BLaER1 treated with 17β-estradiol and CSF1 and Interleukin-3, amounts not matched to agents 10 nM and 100 nM (cell line): ENCODE results near the gene RBM43.

Experiments
- H3K27ac ChIP-seq, 11 experiments: shearing (Covaris generic); formaldehyde crosslinking; 2 replicates each; pipeline ENCODE4 v1.8.1; 2022
- H3K27me3 ChIP-seq, 11 experiments: shearing (Covaris generic); formaldehyde crosslinking; 2 replicates each; pipeline ENCODE4 v1.8.1; 2022
- H3K36me3 ChIP-seq, 11 experiments: shearing (Covaris generic); formaldehyde crosslinking; 2 replicates each; pipeline ENCODE4 v1.8.1; 2022
- H3K4me1 ChIP-seq, 10 experiments: shearing (Covaris generic); formaldehyde crosslinking; 2 replicates each; pipeline ENCODE4 v1.8.1; 2022
- H3K4me2 ChIP-seq, 11 experiments: shearing (Covaris generic); formaldehyde crosslinking; 2 replicates each; pipeline ENCODE4 v1.8.1; 2022
- H3K4me3 ChIP-seq, 10 experiments: shearing (Covaris generic); formaldehyde crosslinking; 2 replicates each; pipeline ENCODE4 v1.8.1; 2022
- H3K9ac ChIP-seq, 11 experiments: shearing (Covaris generic); formaldehyde crosslinking; 2 replicates each; pipeline ENCODE4 v1.8.1; 2022
- H3K9me3 ChIP-seq, 11 experiments: shearing (Covaris generic); formaldehyde crosslinking; replicated peaks in 1 of 11; 2 replicates each; pipeline ENCODE4 v1.8.1; 2022
- H4K20me1 ChIP-seq, 11 experiments: shearing (Covaris generic); formaldehyde crosslinking; 2 replicates each; pipeline ENCODE4 v1.8.1; 2022
- Cebpa-rat ChIP-seq, 11 experiments: shearing (Covaris generic); IDR thresholded peaks; 2 replicates each; pipeline ENCODE4 v1.8.1; 2022

The RBM43 gene

DNA sequence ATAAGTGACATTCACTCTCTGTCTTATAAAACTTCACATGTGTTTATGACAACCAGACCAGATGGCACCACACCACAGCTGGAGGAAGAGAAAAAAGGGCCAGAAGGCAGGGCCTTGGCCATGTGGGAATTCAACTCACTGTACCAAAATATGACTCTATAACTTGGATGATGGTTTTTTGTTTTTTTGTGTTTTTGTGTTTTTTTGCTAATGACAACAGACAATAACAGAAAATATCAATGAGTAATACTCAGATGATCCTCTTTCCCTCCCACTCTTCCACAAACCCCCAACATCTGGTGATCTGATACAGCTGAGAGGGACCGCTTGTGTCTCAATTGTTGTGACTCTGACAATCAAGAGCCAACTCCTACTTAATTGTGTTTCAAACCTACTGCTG, 15.4 kb upstream of the RBM43 start:
- Histone ChIP-seq H4K20me1 (no peaks in the 10 kb centered on the region), H3K27ac (no peak overlapping the region), H3K36me3 (peaks cover 84 to 100% (median 96%) of the 10 kb centered on the region in 11 experiments), H3K27me3 (no peaks in the 10 kb centered on the region), H3K4me2 (peak overlapping the region in 5 of 11 experiments; percentile 6 to 29 (median 24); a peak in 6 of 22 replicates), H3K9me3 (peaks cover 0 to 7% (median 0%) of the 10 kb centered on the region in 11 experiments; a peak in 3 of 22 replicates), H3K4me1 (peaks cover 0 to 15% (median 10%) of the 10 kb centered on the region in 10 experiments; a peak in 9 of 20 replicates), H3K4me3 (no peak overlapping the region), H3K9ac (no peak overlapping the region)
- TF ChIP-seq Cebpa-rat (IDR thresholded peaks at IDR 0.05), result no peak

DNA sequence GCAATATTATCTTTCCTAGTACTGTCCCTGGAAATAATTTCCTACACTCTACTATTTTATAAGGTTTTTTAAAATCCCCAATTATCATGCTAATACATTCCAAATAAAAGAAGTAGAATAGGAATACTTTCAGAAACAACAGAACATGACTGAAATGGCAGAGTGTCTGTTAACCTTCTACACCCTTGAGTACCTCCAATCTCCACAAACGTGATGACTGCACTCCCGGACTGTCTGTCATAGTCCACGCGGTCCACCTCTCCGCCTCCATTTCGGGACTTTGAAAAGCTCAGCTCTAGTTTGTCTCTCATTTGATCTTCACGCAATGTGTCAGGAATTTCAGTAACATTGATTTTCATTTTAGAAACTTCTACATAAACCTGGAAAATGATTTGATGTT, 13.6 kb upstream of the RBM43 start:
- no peak overlapping the region for H3K27ac ChIP-seq
- no peak for TF ChIP-seq Cebpa-rat (IDR thresholded peaks at IDR 0.05)
- H3K4me2 ChIP-seq, result no peak overlapping the region
- H3K9ac ChIP-seq, result no peak overlapping the region
- H3K4me1 ChIP-seq, result peaks cover 0 to 15% (median 10%) of the 10 kb centered on the region in 10 experiments; a peak in 9 of 20 replicates
- H3K4me3 ChIP-seq, result no peak overlapping the region
- no peaks in the 10 kb centered on the region for H3K27me3 ChIP-seq
- peaks cover 84 to 100% (median 92%) of the 10 kb centered on the region in 11 experiments for H3K36me3 ChIP-seq
- no peaks in the 10 kb centered on the region for H4K20me1 ChIP-seq
- peaks cover 0 to 7% (median 0%) of the 10 kb centered on the region in 11 experiments; a peak in 3 of 22 replicates for H3K9me3 ChIP-seq

DNA sequence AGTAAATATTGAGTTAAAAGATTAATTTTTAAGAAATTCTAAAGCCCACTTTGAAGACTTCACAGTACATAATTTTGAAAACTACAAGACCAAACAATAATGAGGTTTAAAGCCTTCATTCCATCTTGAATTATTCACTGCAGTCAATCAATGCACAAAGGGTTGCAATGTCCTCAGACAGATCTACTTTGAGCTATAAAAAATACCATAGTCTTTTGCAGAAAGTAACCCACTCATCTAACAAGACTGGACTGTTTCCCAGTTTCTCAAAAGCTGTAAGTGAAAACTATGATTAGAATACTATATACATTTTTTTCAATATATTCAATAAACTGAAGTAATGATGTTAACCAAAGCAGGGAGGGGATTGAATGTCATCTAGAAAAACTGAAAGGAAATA, 10.2 kb upstream of the RBM43 start:
- H3K9me3 ChIP-seq, result peaks cover 0 to 18% (median 5%) of the 10 kb centered on the region in 11 experiments; a peak in 9 of 22 replicates
- TF ChIP-seq Cebpa-rat (IDR thresholded peaks at IDR 0.05), result no peak
- peaks cover 0 to 6% (median under 1%) of the 10 kb centered on the region in 10 experiments; a peak in 6 of 20 replicates for H3K4me1 ChIP-seq
- H3K27ac ChIP-seq, result no peak overlapping the region
- H3K9ac ChIP-seq, result no peak overlapping the region
- H4K20me1 ChIP-seq, result no peaks in the 10 kb centered on the region
- H3K4me2 ChIP-seq, result no peak overlapping the region
- H3K36me3 ChIP-seq, result peaks cover 64 to 87% (median 70%) of the 10 kb centered on the region in 11 experiments
- H3K4me3 ChIP-seq, result no peak overlapping the region
- H3K27me3 ChIP-seq, result no peaks in the 10 kb centered on the region

DNA sequence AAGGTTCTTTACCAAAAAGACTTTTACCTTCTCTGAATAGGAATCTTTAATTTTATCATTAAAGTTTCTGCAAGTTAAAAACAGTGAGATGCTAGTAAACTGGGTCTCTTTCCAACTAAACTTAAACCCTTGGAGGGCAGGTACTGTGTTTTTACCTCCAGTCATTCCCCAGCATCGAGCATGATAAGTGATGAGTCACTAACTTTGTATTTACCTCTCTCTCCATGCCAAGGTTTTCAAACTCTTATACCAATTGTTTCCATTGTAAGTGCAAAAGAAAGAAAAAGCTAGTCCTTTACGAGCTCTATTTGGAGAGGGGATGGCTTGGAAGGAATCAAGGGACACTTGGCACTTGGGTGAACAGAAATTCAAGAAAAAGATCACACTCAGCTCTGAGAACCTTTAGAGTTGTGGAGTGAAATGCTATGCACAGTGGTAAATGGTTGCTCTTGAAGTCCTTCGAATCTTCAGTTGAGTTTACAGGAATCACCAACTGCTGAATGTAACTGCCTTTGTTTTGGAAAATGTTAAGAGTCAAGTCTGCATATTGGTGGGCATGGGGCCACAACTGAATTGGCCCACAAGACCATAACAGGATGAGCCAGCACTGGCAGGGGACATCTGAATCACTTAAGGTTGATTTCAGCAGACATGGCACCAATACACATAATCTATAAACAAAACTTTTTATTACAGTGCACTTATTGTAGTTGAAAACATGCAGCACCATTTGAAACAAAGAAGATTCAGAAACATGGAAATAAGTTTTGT, 8.3 kb upstream of the RBM43 start:
- H3K27me3 ChIP-seq, result no peaks in the 10 kb centered on the region
- H3K4me1 ChIP-seq, result no peaks in the 10 kb centered on the region
- H3K4me3 ChIP-seq, result no peak overlapping the region
- H3K4me2 ChIP-seq, result no peak overlapping the region
- H4K20me1 ChIP-seq, result no peaks in the 10 kb centered on the region
- H3K36me3 ChIP-seq, result peaks cover 48 to 69% (median 54%) of the 10 kb centered on the region in 11 experiments
- H3K9ac ChIP-seq, result no peak overlapping the region
- no peak overlapping the region for H3K27ac ChIP-seq
- H3K9me3 ChIP-seq, result peaks cover 0 to 18% (median 5%) of the 10 kb centered on the region in 11 experiments; a peak in 9 of 22 replicates
- no peak for TF ChIP-seq Cebpa-rat (IDR thresholded peaks at IDR 0.05)

DNA sequence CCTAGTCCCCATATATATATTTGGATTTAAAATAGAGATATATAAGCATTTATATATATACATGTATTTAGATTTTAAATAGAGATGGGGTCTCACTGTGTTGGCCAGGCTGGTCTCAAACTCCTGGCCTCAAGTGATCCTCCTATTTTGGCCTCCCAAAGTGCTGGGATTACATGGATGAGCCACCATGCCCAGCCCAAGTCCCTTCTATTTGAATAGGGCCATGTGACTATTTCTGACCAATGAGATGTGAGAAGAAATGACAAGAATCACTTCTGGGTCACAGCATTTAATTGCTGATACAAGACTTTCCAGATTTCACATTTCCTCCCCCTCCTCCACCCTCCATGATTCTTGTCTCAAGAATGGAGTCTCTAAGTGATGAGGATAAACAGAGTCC, 6.4 kb upstream of the RBM43 start:
- Histone ChIP-seq H4K20me1 (no peaks in the 10 kb centered on the region), H3K9ac (no peak overlapping the region)
- TF ChIP-seq Cebpa-rat (IDR thresholded peaks at IDR 0.05), result no peak

DNA sequence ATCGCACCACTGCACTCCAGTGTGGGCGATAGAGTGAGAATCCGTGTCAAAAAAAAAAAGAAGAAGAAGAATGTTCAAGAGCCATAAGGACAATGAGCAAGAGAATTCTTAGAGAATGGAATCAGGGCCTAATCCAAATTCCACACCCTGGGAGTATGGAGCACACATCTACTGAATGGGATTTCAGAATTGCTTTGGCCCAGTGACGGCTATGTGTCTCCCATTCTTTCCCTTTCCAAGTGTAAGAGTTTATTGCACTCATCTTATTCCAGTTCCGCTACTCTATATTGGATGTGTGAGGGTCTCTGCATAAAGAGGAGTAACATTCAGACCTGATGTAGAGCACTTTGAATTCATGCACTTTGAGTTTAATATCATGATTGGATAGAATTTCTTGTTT, 5.9 kb upstream of the RBM43 start:
- Histone ChIP-seq H3K27ac (no peak overlapping the region), H3K9ac (no peak overlapping the region), H3K27me3 (no peaks in the 10 kb centered on the region), H3K4me3 (no peak overlapping the region), H3K4me1 (peaks cover 0 to 4% (median 0%) of the 10 kb centered on the region in 10 experiments; a peak in 3 of 20 replicates), H3K9me3 (peaks cover 0 to 14% (median 4%) of the 10 kb centered on the region in 11 experiments; a peak in 8 of 22 replicates), H3K36me3 (peaks cover 25 to 45% (median 29%) of the 10 kb centered on the region in 11 experiments), H3K4me2 (no peak overlapping the region), H4K20me1 (no peaks in the 10 kb centered on the region)
- no peak for TF ChIP-seq Cebpa-rat (IDR thresholded peaks at IDR 0.05)

More for the DNA sequence above, 6.4 kb upstream of the RBM43 start:
- H3K27ac ChIP-seq, result no peak overlapping the region
- peaks cover 30 to 50% (median 35%) of the 10 kb centered on the region in 11 experiments for H3K36me3 ChIP-seq
- peaks cover 0 to 16% (median 5%) of the 10 kb centered on the region in 11 experiments; a peak in 8 of 22 replicates for H3K9me3 ChIP-seq
- no peaks in the 10 kb centered on the region for H3K27me3 ChIP-seq
- H3K4me2 ChIP-seq, result no peak overlapping the region
- H3K4me1 ChIP-seq, result no peaks in the 10 kb centered on the region
- H3K4me3 ChIP-seq, result no peak overlapping the region

DNA sequence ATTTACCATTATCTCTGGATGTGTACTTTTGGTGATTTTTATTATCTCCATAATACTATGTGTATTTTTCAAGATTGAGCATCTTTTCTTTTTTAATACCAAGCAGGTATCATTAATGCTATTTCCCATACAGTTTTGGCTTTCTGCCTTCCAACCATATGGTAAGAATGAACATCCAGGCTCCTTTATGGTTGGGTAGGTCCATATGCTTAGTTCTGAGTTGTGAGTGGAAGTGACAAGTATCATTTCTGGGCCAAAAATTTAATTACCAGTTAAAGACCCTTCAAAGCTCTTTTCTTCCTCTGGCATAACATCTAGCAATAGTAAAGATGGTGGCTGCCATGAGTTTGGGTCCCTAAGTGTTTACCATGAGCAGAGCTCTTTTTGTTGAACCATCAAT, 4.3 kb upstream of the RBM43 start:
- Histone ChIP-seq H3K4me2 (no peak overlapping the region), H3K27me3 (no peaks in the 10 kb centered on the region), H3K9me3 (peaks cover 0 to 11% (median 4%) of the 10 kb centered on the region in 11 experiments; a peak in 8 of 22 replicates), H3K27ac (no peak overlapping the region), H3K36me3 (peaks cover 13 to 29% (median 14%) of the 10 kb centered on the region in 11 experiments), H3K4me1 (peaks cover 6 to 11% (median 8%) of the 10 kb centered on the region in 10 experiments), H4K20me1 (no peaks in the 10 kb centered on the region), H3K4me3 (no peak overlapping the region), H3K9ac (no peak overlapping the region)
- TF ChIP-seq Cebpa-rat (IDR thresholded peaks at IDR 0.05), result no peak

DNA sequence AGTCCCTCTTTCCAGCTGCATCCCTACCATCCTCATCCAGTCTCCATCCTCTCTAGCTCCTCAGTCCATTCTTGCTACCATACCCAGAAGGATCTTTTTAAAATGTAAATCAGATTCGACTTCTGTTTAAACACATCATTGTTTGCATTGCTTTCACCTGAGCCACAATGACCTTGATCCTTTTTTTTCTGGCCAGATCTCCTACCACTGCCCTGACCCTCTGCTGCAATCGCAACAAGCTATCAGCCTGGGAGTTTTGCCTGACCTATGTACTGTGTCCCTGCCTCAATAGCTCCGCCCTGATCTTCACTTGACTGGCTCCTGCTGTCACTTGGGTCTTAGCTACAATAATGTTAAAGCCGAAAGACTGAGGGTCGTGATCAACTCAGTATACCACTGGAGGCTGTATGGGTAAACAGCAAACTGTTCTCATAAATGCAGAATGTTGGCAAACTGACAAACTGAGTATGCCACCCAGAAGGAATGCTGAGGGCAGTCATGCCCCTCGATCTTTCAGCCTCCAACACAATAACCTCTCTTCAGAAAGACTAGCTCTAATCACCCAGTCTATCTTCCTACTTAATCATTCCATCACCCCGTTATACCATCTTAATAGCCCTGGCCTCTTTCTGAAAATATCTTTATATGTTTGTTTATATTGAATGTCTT, 2.6 kb upstream of the RBM43 start:
- H4K20me1 ChIP-seq, result no peaks in the 10 kb centered on the region
- peaks cover 11 to 17% (median 14%) of the 10 kb centered on the region in 10 experiments for H3K4me1 ChIP-seq
- H3K4me2 ChIP-seq, result no peak overlapping the region
- TF ChIP-seq Cebpa-rat (IDR thresholded peaks at IDR 0.05), result no peak
- no peak overlapping the region for H3K27ac ChIP-seq
- H3K9me3 ChIP-seq, result peaks cover 0 to 11% (median 4%) of the 10 kb centered on the region in 11 experiments; a peak in 8 of 22 replicates
- peaks cover 0 to 12% (median 0%) of the 10 kb centered on the region in 11 experiments; a peak in 6 of 22 replicates for H3K36me3 ChIP-seq
- no peaks in the 10 kb centered on the region for H3K27me3 ChIP-seq
- no peak overlapping the region for H3K4me3 ChIP-seq
- no peak overlapping the region for H3K9ac ChIP-seq

DNA sequence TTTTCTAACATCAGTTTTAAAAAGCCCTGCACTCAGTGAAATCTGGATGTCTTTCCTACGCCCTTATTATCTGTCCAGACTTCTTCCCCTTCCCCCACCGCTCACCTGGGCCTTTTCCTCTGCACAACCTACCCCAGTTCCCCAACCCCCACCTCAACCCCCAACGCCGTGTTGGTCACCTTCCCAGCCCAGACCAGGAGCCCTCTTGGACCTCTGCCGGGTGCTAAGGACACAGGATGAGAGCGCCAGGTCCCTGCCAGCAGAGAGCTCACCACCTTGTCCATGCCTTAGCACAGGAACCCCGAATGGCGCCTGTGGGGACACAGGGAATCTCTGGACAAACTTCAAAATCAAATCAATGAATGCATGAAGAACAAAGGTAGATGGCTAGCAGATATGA, 966 bp upstream of the RBM43 start:
- H3K4me1 ChIP-seq, result peaks cover 11 to 17% (median 14%) of the 10 kb centered on the region in 10 experiments
- TF ChIP-seq Cebpa-rat (IDR thresholded peaks at IDR 0.05), result no peak
- no peak overlapping the region; a peak in 1 of 20 replicates for H3K4me3 ChIP-seq
- H3K4me2 ChIP-seq, result peak overlapping the region in 8 of 11 experiments; percentile 74 to 87 (median 78); a peak in 14 of 22 replicates
- no peak overlapping the region for H3K27ac ChIP-seq
- H3K36me3 ChIP-seq, result no peaks in the 10 kb centered on the region
- peak overlapping the region in 1 of 11 experiments; percentile 88; a peak in 3 of 22 replicates for H3K9ac ChIP-seq
- H4K20me1 ChIP-seq, result no peaks in the 10 kb centered on the region
- H3K9me3 ChIP-seq, result peaks cover 0 to 5% (median 0%) of the 10 kb centered on the region in 11 experiments; a peak in 5 of 22 replicates
- no peaks in the 10 kb centered on the region for H3K27me3 ChIP-seq
